Caco-2 (cell line): Measurements from ENCODE around the gene TF. TPM values are rescaled to one million over a fixed set of nuclear protein-coding genes. Genes with fewer than 3 reads are reported as not detected.

Source experiments
- BruUV-seq: library from RNA; stranded (reverse); fragments of 400-500 nt; replicated peaks from 2 replicates; lab custom pipeline; 2021; lab: Mats Ljungman, UMichigan
- CTCF ChIA-PET: fragments of 300-600 bp; sonication (Branson Sonifier 250); formaldehyde crosslinking; loops from one replicate; lab custom pipeline; 2022; ENCODE audit warnings: antibody characterized with exemption; lab: Charles Lee
- POLR2A ChIA-PET: fragments of 300-600 bp; sonication (Branson Sonifier 250); formaldehyde crosslinking; loops from one replicate; lab custom pipeline; 2022; ENCODE audit warnings: antibody characterized with exemption; lab: Charles Lee
- DNase-seq, 2 experiments: peaks; one replicate each; pipeline versions ENCODE4 v3.0.0 to v3.0.0-alpha.2; 2020 to 2022
- H3K27me3 ChIP-seq: replicated peaks from 2 replicates; pipeline ENCODE4 v1.6.0; 2011; ENCODE audit warnings: low read length; ENCODE audit not compliant: control insufficient read depth, insufficient read depth
- H3K36me3 ChIP-seq: 2 replicates; pipeline ENCODE4 v1.5.1; 2011; ENCODE audit warnings: low read length; ENCODE audit not compliant: control insufficient read depth, insufficient read depth
- H3K4me1 ChIP-seq: fragments of 250-450 bp; sonication (Bioruptor Pico); 2 replicates; pipeline ENCODE4 v1.5.1; 2020; ENCODE audit warnings: mild to moderate bottlenecking
- H3K4me3 ChIP-seq: 2 replicates; pipeline ENCODE4 v1.5.1; 2011; ENCODE audit warnings: low read depth, mild to moderate bottlenecking, control low read depth, low read length
- H3K9me3 ChIP-seq: fragments of 250-450 bp; sonication (Bioruptor Pico); 2 replicates; pipeline ENCODE4 v1.5.1; 2020; ENCODE audit warnings: mild to moderate bottlenecking, moderate library complexity
- H3K27ac Mint-ChIP-seq: one replicate; pipeline ENCODE4 v1.8.0; 2022; ENCODE audit warnings: mixed read lengths; ENCODE audit not compliant: unreplicated experiment
- H3K27me3 Mint-ChIP-seq: one replicate; pipeline ENCODE4 v1.8.0; 2022; ENCODE audit warnings: mixed read lengths; ENCODE audit not compliant: insufficient read depth, unreplicated experiment
- H3K36me3 Mint-ChIP-seq: one replicate; pipeline ENCODE4 v1.8.0; 2022; ENCODE audit warnings: mild to moderate bottlenecking, mixed read lengths; ENCODE audit not compliant: insufficient read depth, unreplicated experiment
- H3K4me1 Mint-ChIP-seq: one replicate; pipeline ENCODE4 v1.8.0; 2022; ENCODE audit warnings: low read depth, mixed read lengths; ENCODE audit not compliant: unreplicated experiment
- H3K4me3 Mint-ChIP-seq: one replicate; pipeline ENCODE4 v1.8.0; 2022; ENCODE audit warnings: mild to moderate bottlenecking, moderate library complexity, mixed read lengths; ENCODE audit not compliant: unreplicated experiment
- H3K9me3 Mint-ChIP-seq: one replicate; pipeline ENCODE4 v1.8.0; 2022; ENCODE audit warnings: mixed read lengths; ENCODE audit not compliant: unreplicated experiment
- CTCF ChIP-seq, 2 experiments: fragments of 200-600 bp in 1 of 2; IDR thresholded peaks; 1 replicate in 1 of 2; 2 replicates in 1 of 2; pipeline versions ENCODE4 v1.5.1 to v1.8.0; 2011 to 2022; ENCODE audit warnings: antibody characterized with exemption in 1 of 2, control low read depth in 1 of 2, inconsistent platforms in 1 of 2, low read depth in 1 of 2, low read length in 1 of 2, mild to moderate bottlenecking in 1 of 2, moderate library complexity in 1 of 2; ENCODE audit not compliant: insufficient read depth in 1 of 2, severe bottlenecking in 1 of 2, unreplicated experiment in 1 of 2
- intact Hi-C: fragments of 100-400 bp; cut with micrococcal nuclease; formaldehyde crosslinking; loops from one replicate; pipeline ENCODE4 v1.10.0; 2022; ENCODE audit not compliant: unreplicated experiment
- total RNA-seq: library from RNA; stranded (reverse); gene quantifications from 2 replicates; pipeline ENCODE4 v1.2.3, GENCODE V29; 2022

Gene TF
- total RNA-seq, 1 experiment from 2014 or later: 23.4 TPM

- Mint-ChIP-seq H3K4me3 (no peak overlapping the region), H3K27ac (no peak overlapping the region), H3K4me1 (no peaks in the 10 kb centered on the region), H3K36me3 (no peaks in the 10 kb centered on the region), H3K9me3 (no peaks in the 10 kb centered on the region), H3K27me3 (peaks cover 2% of the 10 kb centered on the region)
- H3K27me3 ChIP-seq: no peaks in the 10 kb centered on the region
- no peaks in the 10 kb centered on the region for H3K4me1 ChIP-seq
- intact Hi-C loops: no loop called here
- no peak for DNase-seq
- ChIA-PET POLR2A (no interaction called here), CTCF (no interaction called here)
- no peaks in the 10 kb centered on the region; the same call in 1 of the 2 replicates for H3K9me3 ChIP-seq
- no peak overlapping the region for H3K4me3 ChIP-seq
- H3K36me3 ChIP-seq: no peaks in the 10 kb centered on the region
- TF ChIP-seq CTCF (IDR thresholded peaks at IDR 0.05; ENCODE audit: insufficient read depth in 1 of 2, low read depth in 1 of 2, low read length in 1 of 2, severe bottlenecking in 1 of 2, unreplicated experiment in 1 of 2): no peak
- no TSS peak for BruUV-seq
Observed at GRCh38 chr3:133699903-133700302, 46.3 kb upstream of the TF start.

GRCh38 chr3:133700351-133700750 lies 45.8 kb upstream of the TF start:
- ChIA-PET POLR2A (no interaction called here), CTCF (no interaction called here)
- peaks cover 2% of the 10 kb centered on the region for H3K27me3 Mint-ChIP-seq
- no peak for DNase-seq
- H3K36me3 Mint-ChIP-seq: no peaks in the 10 kb centered on the region
- H3K9me3 ChIP-seq: no peaks in the 10 kb centered on the region; the same call in 1 of the 2 replicates
- H3K4me3 ChIP-seq: no peak overlapping the region
- no TSS peak for BruUV-seq
- H3K36me3 ChIP-seq: no peaks in the 10 kb centered on the region
- intact Hi-C loops: no loop called here
- H3K9me3 Mint-ChIP-seq: no peaks in the 10 kb centered on the region
- H3K27me3 ChIP-seq: no peaks in the 10 kb centered on the region
- H3K4me3 Mint-ChIP-seq: no peak overlapping the region
- no peaks in the 10 kb centered on the region for H3K4me1 Mint-ChIP-seq
- no peak overlapping the region for H3K27ac Mint-ChIP-seq
- no peak for TF ChIP-seq CTCF (IDR thresholded peaks at IDR 0.05; ENCODE audit: insufficient read depth in 1 of 2, low read depth in 1 of 2, low read length in 1 of 2, severe bottlenecking in 1 of 2, unreplicated experiment in 1 of 2)
- H3K4me1 ChIP-seq: no peaks in the 10 kb centered on the region

- no peak for TF ChIP-seq CTCF (IDR thresholded peaks at IDR 0.05; ENCODE audit: insufficient read depth in 1 of 2, low read depth in 1 of 2, low read length in 1 of 2, severe bottlenecking in 1 of 2, unreplicated experiment in 1 of 2)
- H3K27me3 Mint-ChIP-seq: peaks cover 2% of the 10 kb centered on the region
- H3K9me3 Mint-ChIP-seq: no peaks in the 10 kb centered on the region
- ChIA-PET POLR2A (no interaction called here), CTCF (no interaction called here)
- H3K4me1 Mint-ChIP-seq: no peaks in the 10 kb centered on the region
- Histone ChIP-seq H3K4me3 (no peak overlapping the region), H3K9me3 (no peaks in the 10 kb centered on the region; the same call in 1 of the 2 replicates), H3K4me1 (no peaks in the 10 kb centered on the region), H3K36me3 (no peaks in the 10 kb centered on the region), H3K27me3 (no peaks in the 10 kb centered on the region)
- no peaks in the 10 kb centered on the region for H3K36me3 Mint-ChIP-seq
- no peak overlapping the region for H3K4me3 Mint-ChIP-seq
- DNase-seq: no peak
- no TSS peak for BruUV-seq
- intact Hi-C loops: no loop called here
- no peak overlapping the region for H3K27ac Mint-ChIP-seq
Observed at GRCh38 chr3:133701435-133702358, 44.5 kb upstream of the TF start.
